Loucy (cell line): ENCODE data around the gene ANO10.

Experiments used
- CTCF ChIP-seq: fragments of 200-600 bp; sonication (generic); conservative IDR thresholded peaks from 2 replicates; pipeline ENCODE4 v1.5.1; 2014; ENCODE audit warnings: mild to moderate bottlenecking, antibody characterized with exemption, low read length
- EZH2phosphoT487 ChIP-seq: fragments of 200-600 bp; IDR thresholded peaks from 2 replicates; pipeline ENCODE4 v1.6.1; 2018; ENCODE audit warnings: antibody characterized with exemption, mild to moderate bottlenecking, moderate library complexity, borderline replicate concordance

- TF ChIP-seq CTCF = peak; percentile 38
- no peak for TF ChIP-seq EZH2phosphoT487
Observed at GRCh38 chr3:43559961-43560360, 61.9 kb downstream of the ANO10 start.
